Panc1 (cell line): ENCODE results near the gene RBM47.

Experiments used
- POLR2AphosphoS5 ChIP-seq: IDR thresholded peaks from 2 replicates; pipeline ENCODE4 v1.6.1; 2012; ENCODE audit warnings: mild to moderate bottlenecking, low read depth, low read length, moderate library complexity
- SIN3A ChIP-seq: IDR thresholded peaks from 2 replicates; pipeline ENCODE4 v1.6.1; 2012; ENCODE audit warnings: low read depth, mild to moderate bottlenecking, low read length, moderate library complexity, borderline replicate concordance; ENCODE audit not compliant: insufficient read depth
- TF ChIP-seq, protein P1 (sequence below): fragments of 450-650 bp; IDR thresholded peaks from 2 replicates; pipeline ENCODE4 v1.5.1; 2017; ENCODE audit warnings: mild to moderate bottlenecking

DNA sequence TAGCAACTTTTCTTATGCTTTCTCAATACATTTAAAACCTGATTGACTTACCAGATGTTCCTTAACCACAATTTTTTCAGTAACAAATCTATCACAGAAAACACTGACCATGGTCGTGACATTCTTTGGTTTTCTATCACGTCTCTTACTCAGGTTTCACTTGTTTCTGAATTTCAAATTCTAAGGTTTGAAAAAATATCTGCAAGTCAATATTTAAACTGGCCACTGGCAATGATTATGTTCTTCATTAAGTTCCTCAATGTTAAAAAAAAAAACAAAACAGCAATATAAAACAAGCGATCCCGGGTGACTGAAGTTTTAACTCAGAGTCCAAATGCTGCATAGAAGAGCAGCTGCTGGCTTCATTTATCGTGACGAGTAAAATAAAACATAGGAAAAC is 128.9 kb downstream of the RBM47 start:
- TF ChIP-seq, protein P1, sequence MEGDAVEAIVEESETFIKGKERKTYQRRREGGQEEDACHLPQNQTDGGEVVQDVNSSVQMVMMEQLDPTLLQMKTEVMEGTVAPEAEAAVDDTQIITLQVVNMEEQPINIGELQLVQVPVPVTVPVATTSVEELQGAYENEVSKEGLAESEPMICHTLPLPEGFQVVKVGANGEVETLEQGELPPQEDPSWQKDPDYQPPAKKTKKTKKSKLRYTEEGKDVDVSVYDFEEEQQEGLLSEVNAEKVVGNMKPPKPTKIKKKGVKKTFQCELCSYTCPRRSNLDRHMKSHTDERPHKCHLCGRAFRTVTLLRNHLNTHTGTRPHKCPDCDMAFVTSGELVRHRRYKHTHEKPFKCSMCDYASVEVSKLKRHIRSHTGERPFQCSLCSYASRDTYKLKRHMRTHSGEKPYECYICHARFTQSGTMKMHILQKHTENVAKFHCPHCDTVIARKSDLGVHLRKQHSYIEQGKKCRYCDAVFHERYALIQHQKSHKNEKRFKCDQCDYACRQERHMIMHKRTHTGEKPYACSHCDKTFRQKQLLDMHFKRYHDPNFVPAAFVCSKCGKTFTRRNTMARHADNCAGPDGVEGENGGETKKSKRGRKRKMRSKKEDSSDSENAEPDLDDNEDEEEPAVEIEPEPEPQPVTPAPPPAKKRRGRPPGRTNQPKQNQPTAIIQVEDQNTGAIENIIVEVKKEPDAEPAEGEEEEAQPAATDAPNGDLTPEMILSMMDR = no peak
- TF ChIP-seq POLR2AphosphoS5 (no peak), SIN3A (no peak)
